GM19397 (cell line): ENCODE data around the gene WFIKKN2.
"Not testable (repeated sequence)": the region's sequence is repeated elsewhere in the genome, so short reads cannot be mapped to it uniquely, and the experiment has no call there.

Experiments
- ATAC-seq: cut with Tn5 transposase; IDR thresholded peaks from one replicate; pipeline ENCODE4 v1.9.1; 2021; ENCODE audit warnings: mild to moderate bottlenecking, moderate library complexity; ENCODE audit not compliant: unreplicated experiment

WFIKKN2 gene

DNA sequence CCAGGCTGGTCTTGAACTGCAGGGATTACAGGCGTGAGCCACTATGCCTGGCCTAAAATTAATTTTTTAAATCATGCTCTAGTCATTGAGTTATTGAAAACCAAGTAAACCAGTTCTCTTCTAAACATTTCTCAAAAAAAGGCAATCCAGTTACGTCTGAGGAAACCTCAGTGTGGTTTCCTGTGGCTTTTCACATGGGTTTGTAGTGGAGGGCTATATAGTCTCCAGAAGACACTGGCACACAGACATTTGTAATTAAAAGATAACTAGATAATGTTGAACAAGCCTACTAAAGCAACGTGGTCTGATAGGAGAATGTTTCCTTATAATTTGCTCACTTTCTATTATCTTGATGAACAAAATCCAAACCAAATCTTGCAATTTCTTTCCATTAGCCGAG, 36.0 kb downstream of the WFIKKN2 start:
- no peak for ATAC-seq

DNA sequence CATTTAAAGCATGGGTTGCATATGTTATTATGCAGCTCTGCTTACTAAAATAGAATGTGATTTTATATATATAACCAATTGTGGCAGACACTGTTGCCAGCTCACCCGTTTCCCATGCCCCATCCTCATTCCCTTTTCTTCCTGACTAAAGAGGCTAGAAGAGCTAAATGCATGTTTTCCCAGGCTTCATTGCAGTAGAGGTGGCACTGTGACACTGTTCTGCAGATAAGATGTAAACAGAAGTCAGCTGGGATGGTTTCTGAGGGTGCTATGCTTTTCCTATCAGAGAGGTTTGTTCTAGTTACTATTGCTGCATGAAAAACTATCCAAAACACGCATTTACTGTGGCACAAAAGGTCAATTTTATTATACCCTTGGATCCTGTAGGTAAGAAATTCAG, 36.5 kb downstream of the WFIKKN2 start:
- no peak for ATAC-seq

DNA sequence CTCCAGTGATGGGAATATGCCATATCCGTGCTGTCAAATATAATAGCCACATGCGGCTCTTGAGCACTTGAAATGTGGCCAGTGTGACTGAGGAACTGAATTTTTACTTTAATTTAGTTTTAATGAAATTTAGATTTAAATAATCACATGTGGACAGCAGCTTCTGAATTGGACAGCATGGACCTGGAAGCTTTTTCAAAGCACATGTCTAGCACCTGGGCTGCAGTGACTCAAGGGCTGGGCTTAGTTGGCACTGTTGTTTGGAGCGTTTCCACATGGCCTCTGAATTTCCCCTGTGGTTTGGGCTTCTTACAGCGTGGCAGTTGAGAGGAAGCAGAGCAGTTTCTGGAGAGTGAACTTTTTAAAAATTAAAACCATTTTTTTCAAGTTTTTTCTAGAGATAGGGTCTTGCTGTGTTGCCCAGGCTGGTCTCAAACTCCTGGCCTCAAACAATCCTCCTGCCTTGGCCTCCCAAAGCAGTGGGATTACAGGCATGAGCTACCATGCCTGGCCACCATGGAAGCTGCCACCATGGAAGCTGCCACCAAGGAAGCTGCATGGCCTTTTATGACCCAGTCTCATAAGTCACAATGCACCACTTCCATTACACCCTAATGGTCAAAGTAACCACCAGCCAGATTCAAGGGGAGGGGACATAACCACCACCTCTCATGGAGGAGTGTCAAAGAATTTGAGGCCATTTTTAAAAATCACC, 37.5 kb downstream of the WFIKKN2 start:
- no peak for ATAC-seq

DNA sequence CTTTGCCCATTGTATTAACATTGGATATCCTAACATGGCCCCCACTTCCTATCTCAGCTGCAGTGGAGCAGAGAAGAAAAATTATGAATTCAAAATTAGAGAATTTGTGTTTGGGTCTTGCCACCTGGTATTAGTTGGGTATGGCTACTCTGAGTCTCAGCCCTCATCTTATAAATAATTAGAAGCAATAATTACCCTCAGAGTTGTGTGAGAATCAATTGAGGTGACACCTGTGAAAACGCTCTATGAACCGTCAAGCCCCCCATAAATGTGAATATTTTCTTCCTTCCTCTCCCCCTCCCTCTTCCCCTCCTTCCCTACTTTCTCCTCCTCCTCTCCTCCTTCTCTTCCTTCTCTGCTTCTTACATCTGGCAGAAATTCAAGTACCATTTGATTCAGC, 39.7 kb downstream of the WFIKKN2 start:
- no peak for ATAC-seq

DNA sequence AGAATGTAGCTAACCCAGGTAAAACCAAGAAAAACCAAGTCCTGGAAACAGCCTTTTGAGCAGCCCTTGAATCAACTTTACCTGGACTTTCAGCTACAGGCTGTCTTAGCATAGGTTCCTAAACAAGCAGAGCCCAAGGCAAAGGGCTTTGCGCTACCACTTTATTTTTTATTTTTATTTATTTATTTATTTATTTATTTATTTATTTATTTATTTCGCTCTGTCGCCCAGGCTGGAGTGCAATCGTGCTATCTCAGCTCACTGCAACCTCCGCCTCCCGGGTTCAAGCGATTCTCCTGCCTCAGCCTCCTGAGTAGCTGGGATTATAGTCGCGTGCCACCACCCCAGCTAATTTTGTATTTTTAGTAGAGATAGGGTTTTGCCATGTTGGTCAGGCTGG, 41.7 kb downstream of the WFIKKN2 start:
- ATAC-seq, result not testable (repeated sequence)

GRCh38 chr17:50877838-50878237, 42.5 kb downstream of the WFIKKN2 start:
- ATAC-seq, result no peak

DNA sequence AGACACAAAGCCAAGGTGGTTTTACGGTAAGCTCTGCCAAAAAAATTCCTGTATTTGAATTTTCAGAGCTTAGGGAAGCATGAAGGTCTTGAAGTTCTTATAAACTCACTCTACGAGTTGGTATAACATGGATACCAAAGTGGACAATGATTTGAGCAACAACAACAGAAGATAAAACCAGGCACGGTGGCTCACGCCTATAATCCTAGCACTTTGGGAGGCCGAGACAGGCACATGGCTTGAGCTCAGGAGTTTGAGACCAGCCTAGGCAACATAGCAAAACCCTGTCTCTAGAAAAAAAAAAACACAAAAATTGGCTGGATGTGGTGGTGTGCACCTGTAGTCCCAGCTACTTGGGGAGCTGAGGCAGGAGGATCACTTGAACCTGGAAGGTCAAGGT, 43.7 kb downstream of the WFIKKN2 start:
- no peak for ATAC-seq

GRCh38 chr17:50881182-50881581, 45.8 kb downstream of the WFIKKN2 start:
- ATAC-seq, result no peak

- no peak for ATAC-seq
Measured at GRCh38 chr17:50882851-50883250, 47.5 kb downstream of the WFIKKN2 start.

GRCh38 chr17:50883850-50884438, 48.6 kb downstream of the WFIKKN2 start:
- ATAC-seq, result no peak

DNA sequence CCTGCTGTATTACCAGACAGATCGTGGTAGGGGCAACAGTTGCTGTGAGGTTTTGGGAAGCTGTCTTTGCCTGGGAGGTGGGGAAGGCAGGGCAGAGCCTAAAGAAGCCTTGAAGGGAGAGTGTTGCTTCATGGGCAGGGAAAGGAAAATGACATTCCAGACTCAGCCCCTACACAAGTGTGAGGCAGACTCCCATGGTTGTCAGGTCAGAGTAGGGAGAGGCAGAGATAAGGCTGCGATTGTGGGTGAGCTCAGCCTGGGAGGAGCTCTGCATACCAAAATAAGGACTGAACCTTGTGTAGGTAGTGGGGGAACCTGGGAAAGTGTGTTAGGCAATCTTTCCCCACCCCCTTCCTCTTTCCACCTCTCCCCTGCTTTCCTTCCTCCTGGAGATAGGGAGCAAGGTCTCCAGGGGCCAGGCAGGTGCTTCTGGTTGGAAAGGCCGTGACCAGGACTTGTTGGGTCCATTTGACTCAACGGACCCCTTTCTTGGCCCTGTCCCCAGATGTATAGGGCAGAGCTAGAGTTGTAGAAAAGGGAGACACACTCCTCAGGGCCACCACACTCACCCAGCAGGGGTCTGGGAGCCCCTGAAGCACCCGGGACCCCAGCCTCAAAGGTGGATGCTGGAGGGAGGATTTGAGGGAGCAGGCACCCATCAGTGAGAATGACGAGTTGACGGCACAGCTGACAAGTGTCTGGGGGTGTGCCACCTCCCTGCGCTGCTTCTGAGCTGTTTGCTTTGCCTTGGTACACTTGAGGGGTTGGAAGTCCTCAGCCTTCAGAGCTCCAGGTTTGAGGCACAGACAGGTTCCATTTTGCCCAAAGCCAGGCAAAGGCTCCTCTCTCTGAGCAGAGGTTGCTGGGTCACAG, 49.3 kb downstream of the WFIKKN2 start:
- no peak for ATAC-seq

DNA sequence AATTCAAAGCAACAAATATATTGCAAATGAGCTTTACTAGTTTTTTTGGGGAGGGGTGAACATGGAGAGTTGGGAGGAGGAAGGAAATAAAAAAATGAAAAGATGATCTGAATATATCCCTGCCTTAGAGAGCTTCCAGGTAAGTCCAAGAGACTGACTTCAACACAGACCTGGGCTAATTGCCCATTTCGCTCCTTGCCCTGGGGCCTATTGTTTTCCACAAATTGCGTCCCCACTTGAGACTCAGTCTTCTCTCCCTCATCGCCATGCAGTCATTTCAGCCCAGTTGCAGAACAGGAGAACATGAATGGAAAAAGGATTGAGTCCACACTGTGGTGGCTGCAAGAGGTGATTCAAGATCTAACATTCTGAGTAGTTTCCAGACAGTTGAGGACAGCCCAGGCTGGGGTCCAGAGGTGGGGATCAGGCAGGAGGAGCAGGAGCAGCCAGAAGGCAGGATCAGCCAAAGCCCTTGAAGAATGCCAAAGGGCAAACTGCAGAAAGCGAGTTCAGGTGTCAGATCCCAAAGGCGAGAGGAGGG, 52.4 kb downstream of the WFIKKN2 start:
- ATAC-seq, result no peak

- ATAC-seq, result no peak
Measured at GRCh38 chr17:50889528-50890118, 54.2 kb downstream of the WFIKKN2 start.

DNA sequence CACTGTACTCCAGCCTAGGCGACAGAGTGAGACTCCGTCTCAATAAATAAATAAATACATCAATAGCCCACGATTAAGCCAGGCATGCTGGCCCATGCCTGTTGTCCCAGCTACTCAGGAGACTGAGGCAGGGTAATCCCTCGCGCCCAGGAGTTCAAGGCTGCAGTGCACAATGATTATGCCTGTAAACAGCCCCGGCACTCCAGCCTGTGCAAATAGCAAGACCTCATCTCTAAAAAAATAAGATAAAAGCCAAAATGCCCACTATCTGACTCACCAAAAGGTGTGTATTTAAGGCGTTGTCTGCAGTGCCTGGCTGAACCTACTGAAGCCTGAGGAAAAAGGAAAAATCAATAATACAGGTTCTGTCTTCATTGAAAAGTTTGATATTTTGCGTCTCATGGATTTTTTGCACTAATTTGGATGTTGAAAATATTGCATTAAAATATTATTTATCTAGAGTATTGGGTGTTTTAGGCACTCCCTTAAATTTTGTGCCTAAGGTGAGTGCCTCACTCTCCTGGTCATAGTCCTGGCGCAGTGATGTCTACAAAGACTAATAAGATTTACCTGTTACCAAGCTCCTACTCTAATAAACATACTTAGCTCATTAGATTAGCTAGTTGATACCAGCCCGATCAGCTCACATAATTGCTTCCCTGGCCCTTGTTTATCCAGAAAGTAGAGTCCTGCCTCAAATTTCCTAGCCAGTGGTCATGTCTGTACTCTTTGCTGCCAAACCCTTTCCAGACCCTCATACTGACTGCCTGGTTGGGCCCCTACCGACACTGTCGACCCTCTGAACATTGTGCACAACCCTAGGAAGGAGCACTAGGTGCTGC, 55.5 kb downstream of the WFIKKN2 start:
- ATAC-seq, result no peak

DNA sequence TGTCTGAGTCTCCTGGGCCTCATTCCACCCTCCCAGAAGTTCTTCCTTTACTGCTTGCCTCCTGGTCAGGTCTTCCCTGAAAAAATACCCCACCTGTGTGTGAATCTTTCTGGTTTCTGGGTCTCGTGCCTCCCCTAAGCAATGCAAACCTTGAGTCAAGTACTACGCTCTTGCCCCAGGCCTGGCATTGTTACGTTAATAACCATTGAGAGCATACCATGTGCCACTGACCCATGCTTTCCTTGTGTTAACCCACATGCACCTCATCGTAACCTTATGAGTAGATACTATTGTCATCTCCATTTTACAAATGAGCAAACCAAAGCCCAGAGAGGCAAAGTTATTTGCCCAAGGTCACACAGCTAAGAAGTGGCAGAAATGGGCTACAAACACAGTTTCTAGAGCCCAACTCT, 56.2 kb downstream of the WFIKKN2 start:
- no peak for ATAC-seq
